Measurements from ENCODE around the gene C2orf72.

C2orf72 gene

GRCh38 chr2:231050018-231050901 is 12.9 kb downstream of the C2orf72 start:
- DNase-seq (ENCODE audit: low read depth in 2 of 2): no peak
- TF ChIP-seq CTCF (IDR thresholded peaks at IDR 0.05; ENCODE audit: low read depth, low read length): no peak

GRCh38 chr2:231051116-231051515 is 13.8 kb downstream of the C2orf72 start:
- TF ChIP-seq CTCF (IDR thresholded peaks at IDR 0.05; ENCODE audit: low read depth, low read length): no peak
- H3K4me3 ChIP-seq (replicated peaks in 1 of 2; ENCODE audit: low read depth in 2 of 2, low read length in 2 of 2): no peak overlapping the region
- DNase-seq (ENCODE audit: low read depth in 2 of 2): no peak

More at GRCh38 chr2:231050018-231050901, 12.9 kb downstream of the C2orf72 start:
- H3K4me3 ChIP-seq (replicated peaks in 1 of 2; ENCODE audit: low read depth in 2 of 2, low read length in 2 of 2): no peak overlapping the region

GRCh38 chr2:231052494-231053451 is 15.4 kb downstream of the C2orf72 start:
- TF ChIP-seq CTCF (IDR thresholded peaks at IDR 0.05; ENCODE audit: low read depth, low read length): peak; percentile 98
- DNase-seq (ENCODE audit: low read depth in 2 of 2): peak; percentile 85
- H3K4me3 ChIP-seq (replicated peaks in 1 of 2; ENCODE audit: low read depth in 2 of 2, low read length in 2 of 2): peak overlapping the region; percentile 57 to 64

- no peak for TF ChIP-seq CTCF (IDR thresholded peaks at IDR 0.05; ENCODE audit: low read depth, low read length)
- H3K4me3 ChIP-seq (replicated peaks in 1 of 2; ENCODE audit: low read depth in 2 of 2, low read length in 2 of 2): no peak overlapping the region
- DNase-seq (ENCODE audit: low read depth in 2 of 2): no peak
These were observed 16.5 kb downstream of the C2orf72 start for GRCh38 chr2:231053846-231054245.

- peak within 1 kb of the TSS; percentile 87 to 94 for H3K4me3 ChIP-seq (replicated peaks in 1 of 2; ENCODE audit: low read depth in 2 of 2, low read length in 2 of 2)
- DNase-seq (ENCODE audit: low read depth in 2 of 2): peak; percentile 96 to 97
- peak; percentile 97 for TF ChIP-seq CTCF (IDR thresholded peaks at IDR 0.05; ENCODE audit: low read depth, low read length)
These were observed 19.4 kb downstream of the C2orf72 start, which contains the start of gene PSMD1 for GRCh38 chr2:231056453-231057416. PSMD1 (plus strand) TSS chr2:231056867; CDS start chr2:231057026, 159 bp downstream.
